ENCODE results near the gene HLA-DPA1. TPM values are rescaled to one million over a fixed set of nuclear protein-coding genes. Genes with fewer than 3 reads are reported as not detected.

HLA-DPA1 gene
- total RNA-seq, 2 experiments from 2014 or later: 27.6 to 27.9 TPM

- Mint-ChIP-seq H3K9me3 (no peaks in the 10 kb centered on the region), H3K27me3 (peaks cover 42% of the 10 kb centered on the region), H3K4me1 (ENCODE audit: low read depth) (peaks cover 11% of the 10 kb centered on the region), H3K36me3 (ENCODE audit: low read depth) (no peaks in the 10 kb centered on the region), H3K4me3 (no peak overlapping the region), H3K27ac (no peak overlapping the region)
- ChIA-PET CTCF (interaction anchor here (0.7 to 5.2 kb wide), 10 partner anchors 8 to 163 kb away, joined by 3 to 34 read pairs (median 4); no protein-coding TSS in a partner anchor), POLR2A (interaction anchor here (0.7 kb wide), 1 partner anchor 213 kb away, joined by 3 read pairs; no protein-coding TSS in a partner anchor)
- intact Hi-C loops (cut with micrococcal nuclease): no loop called here
- DNase-seq: peak; percentile 17
- ATAC-seq: no peak
- TF ChIP-seq CTCF (IDR thresholded peaks at IDR 0.05): no peak
These were observed 44.4 kb upstream of the HLA-DPA1 start for GRCh38 chr6:33117811-33118277.

- ATAC-seq: no peak
- POLR2A ChIA-PET: no interaction called here
These were observed 43.6 kb upstream of the HLA-DPA1 start for GRCh38 chr6:33116841-33117711.

GRCh38 chr6:33116417-33116816, 43.0 kb upstream of the HLA-DPA1 start:
- Mint-ChIP-seq H3K27me3 (peaks cover 45% of the 10 kb centered on the region), H3K27ac (no peak overlapping the region), H3K36me3 (ENCODE audit: low read depth) (no peaks in the 10 kb centered on the region), H3K9me3 (no peaks in the 10 kb centered on the region), H3K4me1 (ENCODE audit: low read depth) (peaks cover 11% of the 10 kb centered on the region), H3K4me3 (no peak overlapping the region)
- no peak for TF ChIP-seq CTCF (IDR thresholded peaks at IDR 0.05)
- ChIA-PET CTCF (interaction anchor here (0.8 to 5.2 kb wide), 5 partner anchors 9 to 274 kb away, joined by 3 to 30 read pairs (median 6); no protein-coding TSS in a partner anchor), POLR2A (no interaction called here)
- no peak for DNase-seq
- ATAC-seq: no peak
- intact Hi-C loops (cut with micrococcal nuclease): no loop called here

More at GRCh38 chr6:33116841-33117711, 43.6 kb upstream of the HLA-DPA1 start:
- Mint-ChIP-seq H3K27me3 (peaks cover 45% of the 10 kb centered on the region), H3K9me3 (no peaks in the 10 kb centered on the region), H3K4me3 (no peak overlapping the region), H3K36me3 (ENCODE audit: low read depth) (no peaks in the 10 kb centered on the region), H3K27ac (no peak overlapping the region), H3K4me1 (ENCODE audit: low read depth) (peaks cover 11% of the 10 kb centered on the region)
- CTCF ChIA-PET: interaction anchor here (0.8 to 5.2 kb wide), 8 partner anchors 9 to 274 kb away, joined by 3 to 30 read pairs (median 4); no protein-coding TSS in a partner anchor
- peak; percentile 10 for DNase-seq
- no peak for TF ChIP-seq CTCF (IDR thresholded peaks at IDR 0.05)
- intact Hi-C loops (cut with micrococcal nuclease): no loop called here

DNA sequence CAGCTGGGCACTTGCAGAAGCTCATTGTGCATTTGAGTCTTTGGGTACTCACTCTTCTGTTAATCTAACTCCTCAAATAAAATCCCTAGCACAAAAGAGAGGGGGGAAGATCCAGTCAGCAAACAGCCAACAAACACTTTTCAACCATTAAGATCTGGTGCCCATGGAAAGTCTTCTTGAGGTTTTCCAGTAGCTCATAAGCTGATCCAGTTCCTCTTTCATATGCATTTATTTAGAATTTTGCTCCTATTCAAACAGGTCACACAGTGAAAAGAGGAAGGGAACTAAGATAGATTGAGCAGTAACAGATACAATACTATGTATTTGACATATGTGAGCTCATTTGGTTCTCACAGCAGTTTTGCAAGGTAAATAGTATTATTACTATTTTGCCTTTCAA, 41.0 kb upstream of the HLA-DPA1 start:
- Mint-ChIP-seq H3K27ac (no peak overlapping the region), H3K36me3 (ENCODE audit: low read depth) (no peaks in the 10 kb centered on the region), H3K4me1 (ENCODE audit: low read depth) (peaks cover 11% of the 10 kb centered on the region), H3K4me3 (no peak overlapping the region), H3K27me3 (peaks cover 52% of the 10 kb centered on the region), H3K9me3 (no peaks in the 10 kb centered on the region)
- intact Hi-C loops (cut with micrococcal nuclease): no loop called here
- no peak for DNase-seq
- POLR2A ChIA-PET: interaction anchor here (0.9 kb wide), 1 partner anchor 17 kb away, joined by 3 read pairs; no protein-coding TSS in a partner anchor
- no peak for ATAC-seq
- TF ChIP-seq CTCF (IDR thresholded peaks at IDR 0.05): no peak
- CTCF ChIA-PET: interaction anchor here (0.8 to 1.4 kb wide), 8 partner anchors 9 to 134 kb away, joined by 3 to 6 read pairs (median 4); no protein-coding TSS in a partner anchor

Measured in activated CD8-positive, alpha-beta T cell treated with anti-CD3 and anti-CD28 coated beads for 36 hours (primary cell).